Gastroesophageal sphincter (tissue), 3 donors: Measurements from ENCODE around the gene RAD51B.

ENCODE experiments used
- EP300 ChIP-seq: sonication (generic); formaldehyde crosslinking; IDR thresholded peaks from one replicate; pipeline ENCODE4 v1.6.1; 2017; ENCODE audit warnings: antibody characterized with exemption, mild to moderate bottlenecking
- POLR2A ChIP-seq, 2 donors: fragments of 450-650 bp; IDR thresholded peaks; one replicate each; pipeline ENCODE4 v1.6.1; 2017; ENCODE audit warnings: antibody characterized with exemption in 2 of 2, mild to moderate bottlenecking in 2 of 2, moderate library complexity in 1 of 2
- TF ChIP-seq, protein P1 (sequence below), 4 experiments: fragments of 200-600 bp in 2 of 4; fragments of 450-650 bp in 2 of 4; sonication (generic) in 1 of 4; IDR thresholded peaks; one replicate each; pipeline ENCODE4 v1.5.1; 2017 to 2019; ENCODE audit warnings: antibody characterized with exemption in 4 of 4, mild to moderate bottlenecking in 2 of 4, moderate library complexity in 2 of 4

GRCh38 chr14:67859169-67859749 is 39.7 kb downstream of the RAD51B start:
- TF ChIP-seq, protein P1, sequence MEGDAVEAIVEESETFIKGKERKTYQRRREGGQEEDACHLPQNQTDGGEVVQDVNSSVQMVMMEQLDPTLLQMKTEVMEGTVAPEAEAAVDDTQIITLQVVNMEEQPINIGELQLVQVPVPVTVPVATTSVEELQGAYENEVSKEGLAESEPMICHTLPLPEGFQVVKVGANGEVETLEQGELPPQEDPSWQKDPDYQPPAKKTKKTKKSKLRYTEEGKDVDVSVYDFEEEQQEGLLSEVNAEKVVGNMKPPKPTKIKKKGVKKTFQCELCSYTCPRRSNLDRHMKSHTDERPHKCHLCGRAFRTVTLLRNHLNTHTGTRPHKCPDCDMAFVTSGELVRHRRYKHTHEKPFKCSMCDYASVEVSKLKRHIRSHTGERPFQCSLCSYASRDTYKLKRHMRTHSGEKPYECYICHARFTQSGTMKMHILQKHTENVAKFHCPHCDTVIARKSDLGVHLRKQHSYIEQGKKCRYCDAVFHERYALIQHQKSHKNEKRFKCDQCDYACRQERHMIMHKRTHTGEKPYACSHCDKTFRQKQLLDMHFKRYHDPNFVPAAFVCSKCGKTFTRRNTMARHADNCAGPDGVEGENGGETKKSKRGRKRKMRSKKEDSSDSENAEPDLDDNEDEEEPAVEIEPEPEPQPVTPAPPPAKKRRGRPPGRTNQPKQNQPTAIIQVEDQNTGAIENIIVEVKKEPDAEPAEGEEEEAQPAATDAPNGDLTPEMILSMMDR (IDR thresholded peaks at IDR 0.05) = no peak
- TF ChIP-seq POLR2A (IDR thresholded peaks at IDR 0.05) (no peak), EP300 (no peak)
